ENCODE data around the gene LHCGR. TPM values are rescaled to one million over a fixed set of nuclear protein-coding genes. Genes with fewer than 3 reads are reported as not detected.

LHCGR gene
- total RNA-seq, 2 experiments from 2014 or later, result not detected

DNA sequence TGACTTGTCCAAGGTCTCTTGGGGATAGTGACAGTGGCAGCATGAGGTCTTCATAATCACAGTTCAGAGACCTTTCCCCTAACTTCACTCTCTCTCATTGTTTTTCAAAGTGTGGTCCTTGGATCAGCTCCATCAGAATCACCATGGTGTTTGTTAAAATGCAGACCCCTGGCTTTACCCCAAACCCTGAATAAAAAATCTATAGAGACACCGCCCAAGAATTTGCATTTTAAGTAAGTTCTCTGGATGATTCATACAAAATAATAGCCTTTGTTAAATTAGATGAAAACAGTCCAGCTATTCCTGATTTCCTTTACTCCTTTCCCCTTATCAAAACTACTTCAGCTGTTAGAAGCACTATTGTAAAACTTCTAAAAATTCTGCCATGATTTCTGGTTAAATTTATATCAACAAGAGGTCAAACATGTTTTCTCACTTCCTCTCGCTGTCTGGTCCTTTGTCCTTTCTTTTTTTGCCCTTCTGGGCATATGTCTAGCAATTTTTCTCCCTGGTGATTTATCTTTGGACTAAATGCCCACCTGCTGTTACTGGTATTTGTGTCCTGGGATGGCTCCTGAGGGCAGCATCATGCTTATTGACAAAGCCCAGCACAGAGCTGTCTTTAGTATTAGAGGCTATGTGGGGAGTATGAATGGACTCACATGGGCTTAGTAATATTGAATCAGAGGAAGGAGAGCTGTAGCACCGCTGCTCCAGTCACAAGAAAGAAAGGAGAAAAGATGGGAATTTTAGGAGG is 63.4 kb downstream of the LHCGR start:
- ChIA-PET POLR2A (no interaction called here), CTCF (no interaction called here)
- no peaks in the 10 kb centered on the region for H3K36me3 Mint-ChIP-seq (ENCODE audit: low read depth)
- no peaks in the 10 kb centered on the region for H3K27me3 Mint-ChIP-seq
- H3K4me1 Mint-ChIP-seq, result no peaks in the 10 kb centered on the region
- no peak overlapping the region for H3K27ac Mint-ChIP-seq
- no peak overlapping the region for H3K4me3 Mint-ChIP-seq
- H3K9me3 Mint-ChIP-seq, result no peaks in the 10 kb centered on the region
- no peak for DNase-seq

- Mint-ChIP-seq H3K4me3 (no peak overlapping the region), H3K36me3 (ENCODE audit: low read depth) (no peaks in the 10 kb centered on the region), H3K27ac (no peak overlapping the region), H3K27me3 (peaks cover 7% of the 10 kb centered on the region), H3K9me3 (no peaks in the 10 kb centered on the region), H3K4me1 (no peaks in the 10 kb centered on the region)
- no peak for DNase-seq
- POLR2A ChIA-PET, result no interaction called here
- CTCF ChIA-PET, result no interaction called here
Observed at GRCh38 chr2:48685126-48685525, 70.4 kb downstream of the LHCGR start.

DNA sequence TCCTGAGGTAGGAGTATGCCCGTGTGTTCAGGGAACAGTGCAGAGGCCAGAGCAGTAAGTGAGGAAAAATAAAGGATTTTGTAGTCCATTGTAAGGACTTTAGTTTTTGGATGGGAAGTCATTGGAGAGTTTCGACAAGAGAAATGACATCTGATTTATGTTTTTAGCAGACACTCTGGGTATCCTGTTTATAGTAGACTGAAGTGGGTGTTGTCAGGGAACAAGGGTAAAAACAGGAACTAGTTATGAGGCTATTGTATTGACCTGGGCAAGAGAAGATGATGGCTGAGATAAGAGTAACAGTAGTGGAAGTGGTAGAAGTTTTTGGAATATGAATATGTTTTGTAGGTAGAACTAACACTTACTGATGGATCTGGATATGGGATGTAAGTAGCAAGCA is 78.1 kb downstream of the LHCGR start:
- H3K36me3 Mint-ChIP-seq (ENCODE audit: low read depth), result no peaks in the 10 kb centered on the region
- ChIA-PET POLR2A (no interaction called here), CTCF (no interaction called here)
- peaks cover 5% of the 10 kb centered on the region for H3K27me3 Mint-ChIP-seq
- no peak for DNase-seq
- H3K4me1 Mint-ChIP-seq, result no peaks in the 10 kb centered on the region
- H3K9me3 Mint-ChIP-seq, result no peaks in the 10 kb centered on the region
- no peak overlapping the region for H3K27ac Mint-ChIP-seq
- no peak overlapping the region for H3K4me3 Mint-ChIP-seq

- H3K4me3 Mint-ChIP-seq, result no peak overlapping the region
- ChIA-PET POLR2A (no interaction called here), CTCF (no interaction called here)
- H3K9me3 Mint-ChIP-seq, result no peaks in the 10 kb centered on the region
- no peaks in the 10 kb centered on the region for H3K4me1 Mint-ChIP-seq
- H3K36me3 Mint-ChIP-seq (ENCODE audit: low read depth), result no peaks in the 10 kb centered on the region
- H3K27ac Mint-ChIP-seq, result no peak overlapping the region
- DNase-seq, result no peak
- peaks cover 2% of the 10 kb centered on the region for H3K27me3 Mint-ChIP-seq
Observed at GRCh38 chr2:48674933-48675332, 80.6 kb downstream of the LHCGR start.

DNA sequence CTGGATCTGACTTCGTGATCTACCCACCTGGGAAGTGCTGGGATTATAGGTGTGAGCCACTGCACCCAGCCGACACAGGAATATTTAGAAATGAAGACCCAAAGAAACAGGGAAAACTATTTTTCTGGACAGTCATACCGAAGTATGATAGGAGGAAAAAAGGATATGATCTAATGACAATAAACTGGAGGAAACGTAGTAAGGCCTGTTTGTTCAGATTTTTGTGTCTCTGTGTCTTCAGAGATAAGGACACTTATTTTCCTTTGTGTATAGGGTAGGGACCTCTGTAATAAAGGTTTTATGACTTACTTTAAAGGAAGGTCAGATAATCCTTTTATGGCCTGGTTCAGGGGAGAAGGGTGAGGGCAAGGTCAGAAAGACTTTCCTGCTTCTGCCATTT is 81.9 kb downstream of the LHCGR start:
- H3K4me3 Mint-ChIP-seq, result no peak overlapping the region
- POLR2A ChIA-PET, result no interaction called here

DNA sequence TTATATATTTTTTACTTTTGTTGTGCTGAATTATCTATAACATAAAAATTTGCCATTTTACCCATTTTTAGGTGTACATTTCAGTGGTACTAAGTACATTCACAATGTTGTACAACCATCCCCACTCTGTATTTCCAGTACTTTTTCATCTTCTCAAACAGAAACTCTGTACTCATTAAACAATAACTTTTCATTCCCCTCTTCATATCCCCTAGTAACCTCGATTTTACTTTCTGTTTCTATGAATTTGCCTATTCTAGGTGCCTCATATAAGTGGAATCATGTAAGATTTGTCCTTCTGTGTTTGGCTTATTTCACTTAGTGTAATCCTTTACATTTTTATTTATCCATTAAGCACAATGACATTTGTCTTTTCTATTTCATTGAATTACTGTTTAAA is 86.5 kb downstream of the LHCGR start:
- H3K27me3 Mint-ChIP-seq, result no peaks in the 10 kb centered on the region
- H3K9me3 Mint-ChIP-seq, result no peaks in the 10 kb centered on the region
- CTCF ChIA-PET, result no interaction called here
- H3K36me3 Mint-ChIP-seq (ENCODE audit: low read depth), result no peaks in the 10 kb centered on the region
- POLR2A ChIA-PET, result no interaction called here
- H3K4me3 Mint-ChIP-seq, result no peak overlapping the region
- H3K4me1 Mint-ChIP-seq, result no peaks in the 10 kb centered on the region
- no peak overlapping the region for H3K27ac Mint-ChIP-seq
- DNase-seq, result no peak

More for the DNA sequence above, 81.9 kb downstream of the LHCGR start:
- no peaks in the 10 kb centered on the region for H3K4me1 Mint-ChIP-seq
- CTCF ChIA-PET, result no interaction called here
- no peak overlapping the region for H3K27ac Mint-ChIP-seq
- no peak for DNase-seq
- H3K36me3 Mint-ChIP-seq (ENCODE audit: low read depth), result no peaks in the 10 kb centered on the region
- no peaks in the 10 kb centered on the region for H3K9me3 Mint-ChIP-seq
- H3K27me3 Mint-ChIP-seq, result peaks cover 2% of the 10 kb centered on the region

GRCh38 chr2:48651158-48651790 is 104.2 kb downstream of the LHCGR start:
- H3K27ac Mint-ChIP-seq, result no peak overlapping the region
- no peaks in the 10 kb centered on the region for H3K4me1 Mint-ChIP-seq
- no peak overlapping the region for H3K4me3 Mint-ChIP-seq
- no peaks in the 10 kb centered on the region for H3K27me3 Mint-ChIP-seq
- H3K36me3 Mint-ChIP-seq (ENCODE audit: low read depth), result no peaks in the 10 kb centered on the region
- POLR2A ChIA-PET, result no interaction called here
- DNase-seq, result no peak
- H3K9me3 Mint-ChIP-seq, result no peaks in the 10 kb centered on the region
- CTCF ChIA-PET, result no interaction called here

GRCh38 chr2:48638261-48638660 is 117.3 kb downstream of the LHCGR start:
- peaks cover 7% of the 10 kb centered on the region for H3K27me3 Mint-ChIP-seq
- H3K36me3 Mint-ChIP-seq (ENCODE audit: low read depth), result no peaks in the 10 kb centered on the region
- H3K27ac Mint-ChIP-seq, result no peak overlapping the region
- POLR2A ChIA-PET, result no interaction called here
- no peak overlapping the region for H3K4me3 Mint-ChIP-seq
- CTCF ChIA-PET, result no interaction called here
- H3K4me1 Mint-ChIP-seq, result no peaks in the 10 kb centered on the region
- no peaks in the 10 kb centered on the region for H3K9me3 Mint-ChIP-seq
- DNase-seq, result no peak

Other genes starting within 250 kb of the LHCGR start
- 1 to 10 TPM; 1.9 to 2.1 TPM for gene STON1, start 225.6 kb downstream of the LHCGR start, total RNA-seq
- not detected for gene GTF2A1L, start 137.9 kb downstream of the LHCGR start, total RNA-seq